Type B pancreatic cell (in vitro differentiated cells): Measurements from ENCODE around the gene ABCA7. TPM values are rescaled to one million over a fixed set of nuclear protein-coding genes. Genes with fewer than 3 reads are reported as not detected.

Source experiments
- DNase-seq: peaks from one replicate; pipeline ENCODE4 v3.0.0; 2021; ENCODE audit warnings: mixed read lengths; ENCODE audit not compliant: unreplicated experiment; ENCODE audit errors: extremely low spot score
- H3K27ac Mint-ChIP-seq: 2 replicates; pipeline ENCODE4 v1.8.0; 2021; ENCODE audit warnings: mild to moderate bottlenecking, mixed read lengths
- H3K27me3 Mint-ChIP-seq: 2 replicates; pipeline ENCODE4 v1.8.0; 2021; ENCODE audit warnings: mixed read lengths
- H3K36me3 Mint-ChIP-seq: 2 replicates; pipeline ENCODE4 v1.8.0; 2021; ENCODE audit warnings: mixed read lengths
- H3K4me1 Mint-ChIP-seq: one replicate; pipeline ENCODE4 v1.8.0; 2021; ENCODE audit warnings: mixed read lengths; ENCODE audit not compliant: unreplicated experiment
- H3K4me3 Mint-ChIP-seq: 2 replicates; pipeline ENCODE4 v1.8.0; 2021; ENCODE audit warnings: mild to moderate bottlenecking, mixed read lengths
- H3K9me3 Mint-ChIP-seq: 2 replicates; pipeline ENCODE4 v1.8.0; 2021; ENCODE audit warnings: mixed read lengths
- CTCF ChIP-seq: fragments of 200-600 bp; sonication (generic); conservative IDR thresholded peaks from 2 replicates; pipeline ENCODE4 v1.5.0; 2021; ENCODE audit warnings: antibody characterized with exemption, mild to moderate bottlenecking
- total RNA-seq: library from RNA; stranded (reverse); gene quantifications from 2 replicates; pipeline ENCODE4 v1.2.1, GENCODE V29; 2021; ENCODE audit warnings: low replicate concordance

ABCA7 gene
- total RNA-seq, 1 donor from 2014 or later = 26.1 TPM

GRCh38 chr19:1041835-1042685, 2.2 kb downstream of the ABCA7 start:
- Mint-ChIP-seq H3K4me3 (peak overlapping the region; percentile 45), H3K9me3 (no peaks in the 10 kb centered on the region), H3K27ac (peak overlapping the region; percentile 21), H3K36me3 (peaks cover 7% of the 10 kb centered on the region), H3K4me1 (peaks cover 24% of the 10 kb centered on the region), H3K27me3 (no peaks in the 10 kb centered on the region)
- TF ChIP-seq CTCF = no peak
- DNase-seq = no peak

GRCh38 chr19:1042689-1043511, 3.0 kb downstream of the ABCA7 start:
- H3K4me3 Mint-ChIP-seq = peak overlapping the region; percentile 45
- peaks cover 22% of the 10 kb centered on the region for H3K4me1 Mint-ChIP-seq
- peaks cover 2% of the 10 kb centered on the region for H3K36me3 Mint-ChIP-seq
- H3K27me3 Mint-ChIP-seq = no peaks in the 10 kb centered on the region
- no peak for TF ChIP-seq CTCF
- DNase-seq = no peak
- no peaks in the 10 kb centered on the region for H3K9me3 Mint-ChIP-seq
- H3K27ac Mint-ChIP-seq = peak overlapping the region; percentile 21

GRCh38 chr19:1045247-1045603, 5.3 kb downstream of the ABCA7 start:
- Mint-ChIP-seq H3K27ac (peak overlapping the region; percentile 43), H3K4me1 (peaks cover 8% of the 10 kb centered on the region), H3K36me3 (no peaks in the 10 kb centered on the region), H3K27me3 (no peaks in the 10 kb centered on the region), H3K4me3 (no peak overlapping the region), H3K9me3 (no peaks in the 10 kb centered on the region)
- no peak for DNase-seq
- TF ChIP-seq CTCF = no peak

GRCh38 chr19:1046117-1046626, 6.3 kb downstream of the ABCA7 start:
- no peak for DNase-seq
- Mint-ChIP-seq H3K4me3 (no peak overlapping the region), H3K4me1 (peaks cover 2% of the 10 kb centered on the region), H3K36me3 (no peaks in the 10 kb centered on the region), H3K9me3 (no peaks in the 10 kb centered on the region), H3K27ac (no peak overlapping the region), H3K27me3 (no peaks in the 10 kb centered on the region)
- TF ChIP-seq CTCF = no peak

- Mint-ChIP-seq H3K4me3 (no peak overlapping the region), H3K27ac (no peak overlapping the region), H3K27me3 (no peaks in the 10 kb centered on the region), H3K9me3 (no peaks in the 10 kb centered on the region), H3K4me1 (no peaks in the 10 kb centered on the region), H3K36me3 (no peaks in the 10 kb centered on the region)
- TF ChIP-seq CTCF = no peak
- DNase-seq = no peak
Measured at GRCh38 chr19:1046836-1047695, 7.2 kb downstream of the ABCA7 start.
